ENCODE measurements around the gene PAPSS2. TPM values are rescaled to one million over a fixed set of nuclear protein-coding genes. Genes with fewer than 3 reads are reported as not detected.
"Not testable (repeated sequence)": the region's sequence is repeated elsewhere in the genome, so short reads cannot be mapped to it uniquely, and the experiment has no call there.

PAPSS2 gene
- polyA plus RNA-seq, 3 donors = 28.8 to 36.0 (median 33.5) TPM

DNA sequence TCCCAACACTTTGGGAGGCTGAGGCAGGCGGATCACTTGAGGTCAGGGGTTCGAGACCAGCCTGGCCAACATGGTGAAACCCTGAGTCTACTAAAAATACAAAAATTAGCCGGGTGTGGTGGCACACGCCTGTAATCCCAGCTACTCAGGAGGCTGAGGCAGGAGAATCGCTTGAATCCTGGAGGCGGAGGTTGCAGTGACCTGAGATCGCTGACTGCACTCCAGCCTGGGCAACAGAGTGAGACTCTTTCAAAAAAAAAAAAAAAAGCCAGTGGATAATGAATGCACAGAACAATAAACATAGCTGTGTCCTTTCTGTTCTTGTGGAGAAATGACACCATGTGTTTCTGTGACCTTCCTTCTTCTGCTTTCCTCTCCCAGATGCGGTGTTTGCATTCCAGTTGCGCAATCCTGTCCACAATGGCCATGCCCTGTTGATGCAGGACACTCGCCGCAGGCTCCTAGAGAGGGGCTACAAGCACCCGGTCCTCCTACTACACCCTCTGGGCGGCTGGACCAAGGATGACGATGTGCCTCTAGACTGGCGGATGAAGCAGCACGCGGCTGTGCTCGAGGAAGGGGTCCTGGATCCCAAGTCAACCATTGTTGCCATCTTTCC lies 83.4 kb downstream of the PAPSS2 start:
- not testable (repeated sequence) for DNase-seq

DNA sequence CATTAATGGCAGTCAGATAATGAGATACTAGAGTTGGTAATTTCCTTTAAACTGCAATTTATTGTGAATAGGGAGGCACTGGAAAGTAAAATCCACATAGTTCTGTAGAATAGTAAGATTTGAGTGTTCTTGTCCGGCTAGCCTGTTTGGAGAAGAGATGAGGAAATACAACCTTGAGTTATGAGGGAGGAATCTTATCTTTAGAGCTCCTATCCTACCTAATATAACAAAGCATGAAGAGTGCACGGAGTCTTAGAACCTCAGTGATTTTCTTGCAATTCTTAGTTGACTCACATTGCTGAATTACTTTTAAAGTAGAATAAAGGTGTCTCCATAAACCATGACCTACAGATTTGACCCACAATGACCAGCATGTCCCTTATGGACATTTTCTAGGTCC lies 84.9 kb downstream of the PAPSS2 start:
- no peak for DNase-seq

- no peak for DNase-seq
Observed at GRCh38 chr10:87746911-87747310, 87.2 kb downstream of the PAPSS2 start.

- not testable (repeated sequence) for DNase-seq
Observed at GRCh38 chr10:87748244-87748643, 88.6 kb downstream of the PAPSS2 start.

DNA sequence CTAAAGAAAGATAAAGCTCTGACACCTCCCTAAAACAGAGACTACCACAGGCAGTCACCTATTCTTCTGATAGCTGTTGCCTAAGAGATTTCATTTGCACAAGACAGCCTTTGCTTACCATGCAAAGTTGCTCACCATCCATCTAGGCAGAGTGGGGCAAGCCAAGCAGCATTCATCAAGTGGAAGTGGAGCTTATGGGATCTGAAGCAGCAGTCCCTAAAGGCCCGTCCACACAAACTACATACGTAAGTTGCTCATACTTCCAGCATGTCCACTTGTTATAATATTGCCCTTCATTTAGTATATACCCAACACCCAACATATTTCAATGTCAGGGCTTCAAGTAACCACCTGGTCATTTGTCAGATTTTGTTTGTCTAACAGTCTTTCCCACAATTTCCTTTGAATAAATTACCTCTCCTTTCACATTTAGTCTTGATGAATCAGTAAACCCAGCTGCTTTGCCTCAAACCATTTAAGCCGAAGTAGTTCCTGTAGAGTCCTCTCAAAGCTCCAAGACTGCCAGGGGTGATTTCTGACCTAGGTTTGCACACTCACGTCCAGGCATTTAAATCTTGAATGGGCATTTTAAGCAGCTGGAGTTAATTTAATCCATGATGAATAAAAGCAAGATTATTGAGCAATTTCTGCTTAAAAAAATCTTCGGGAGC lies 90.5 kb downstream of the PAPSS2 start:
- DNase-seq = peak; percentile 41

DNA sequence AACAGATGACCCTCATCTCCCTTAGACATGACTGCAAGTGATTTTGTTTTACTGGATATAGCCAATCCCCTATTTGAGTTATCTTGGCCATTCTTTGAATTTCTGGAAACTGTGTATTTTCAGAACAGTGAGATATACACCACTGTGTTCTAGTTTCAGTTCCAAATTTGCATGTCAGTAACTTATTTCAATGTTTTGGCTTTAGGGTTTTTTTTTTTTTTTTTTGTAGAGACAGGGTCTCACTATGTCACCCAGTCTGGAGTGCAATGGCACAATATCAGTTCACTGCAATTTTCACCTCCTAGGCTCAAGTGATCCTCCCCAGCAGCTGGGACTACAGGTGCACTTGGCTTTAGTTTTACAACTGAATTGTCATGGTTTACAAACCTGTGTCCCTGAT lies 91.1 kb downstream of the PAPSS2 start:
- no peak for DNase-seq

DNA sequence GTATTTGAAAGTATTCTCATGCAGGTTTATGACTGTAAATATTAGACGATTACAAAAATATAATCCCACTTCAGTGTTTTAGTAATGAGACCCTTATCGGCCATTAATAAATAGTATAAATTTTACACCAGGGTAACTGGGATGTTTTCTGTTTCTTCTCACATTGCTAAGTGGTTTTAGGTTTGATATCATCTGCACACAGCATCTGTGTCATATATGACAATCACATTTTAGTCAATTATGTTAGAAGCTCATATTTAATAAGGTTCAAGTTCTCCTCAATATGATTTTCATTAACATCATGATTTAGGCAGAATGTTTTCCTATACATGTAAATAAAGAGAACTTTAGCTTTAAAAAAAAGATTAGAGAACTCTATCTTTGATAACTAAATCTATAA lies 91.6 kb downstream of the PAPSS2 start:
- no peak for DNase-seq

DNA sequence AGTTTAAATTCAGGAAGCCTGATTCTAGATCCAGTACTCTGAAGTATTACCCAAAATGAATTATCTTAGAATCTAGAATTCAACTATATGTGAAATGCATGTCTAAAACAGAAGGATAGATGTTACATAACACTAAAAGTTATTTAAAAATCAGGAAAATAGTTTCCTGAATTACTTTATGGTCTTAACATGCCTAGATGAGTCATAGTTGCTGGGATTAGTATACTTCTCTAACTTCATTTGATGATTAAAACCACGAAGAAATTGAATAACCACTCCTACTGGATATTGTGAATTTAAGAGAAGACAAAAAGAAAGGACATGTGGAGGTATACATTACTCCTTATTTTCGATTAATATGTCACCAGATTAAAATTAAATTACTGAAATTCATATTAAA lies 92.9 kb downstream of the PAPSS2 start:
- no peak for DNase-seq

DNA sequence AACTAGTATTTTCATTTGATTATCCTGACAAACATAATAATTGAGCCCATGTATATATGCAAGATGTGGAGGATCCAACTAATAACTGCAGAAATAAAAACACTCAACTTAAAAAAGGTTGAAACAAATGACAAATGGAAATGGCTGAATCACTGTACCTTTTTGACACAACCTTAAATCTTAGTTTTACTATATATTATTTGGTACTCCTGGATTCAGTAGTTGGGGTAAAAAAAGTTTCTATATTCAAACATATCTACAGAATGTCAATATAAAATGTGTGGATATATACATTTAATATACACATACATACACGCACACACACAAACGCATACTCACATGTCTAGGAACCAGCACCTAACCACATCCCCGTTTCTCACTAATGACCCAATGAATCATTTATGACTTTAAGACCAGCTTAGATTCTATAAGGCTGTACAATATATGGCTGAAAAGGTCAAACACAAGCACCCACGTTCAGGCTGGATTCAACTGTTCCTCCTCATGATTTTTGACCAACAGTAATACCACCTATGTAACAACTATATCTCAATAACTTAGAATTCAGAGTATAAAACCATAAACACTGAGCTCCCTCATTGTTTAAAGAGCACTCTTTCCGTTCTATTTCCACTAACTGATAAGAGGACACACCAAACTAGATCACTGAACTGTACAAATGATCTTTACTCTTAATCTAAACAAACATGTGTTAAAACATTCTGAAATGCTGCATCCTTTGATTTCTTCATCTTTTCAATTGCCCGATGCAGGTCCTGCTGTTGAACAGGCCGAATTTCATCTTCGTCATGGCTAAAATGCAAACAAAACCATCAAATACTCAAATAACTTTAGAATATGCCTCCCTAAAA lies 94.6 kb downstream of the PAPSS2 start:
- no peak for DNase-seq

DNA sequence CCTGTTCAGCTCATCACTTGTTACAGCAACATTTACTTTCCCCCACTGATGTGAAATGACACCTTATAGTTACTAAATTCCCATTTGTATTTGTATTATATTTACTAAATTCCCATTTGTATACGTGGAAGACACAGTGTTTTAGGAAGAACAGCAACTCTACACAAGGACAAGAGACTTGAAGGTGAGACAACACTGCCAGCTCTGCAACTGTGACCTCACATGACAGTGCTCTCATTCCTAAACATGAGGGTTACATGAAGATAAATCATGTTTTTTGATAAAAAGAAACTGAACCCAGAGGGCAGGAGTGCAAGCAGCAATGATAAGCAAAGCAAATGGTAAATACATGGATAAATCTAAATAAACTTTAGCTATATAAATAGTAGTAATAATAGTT lies 98.0 kb downstream of the PAPSS2 start:
- no peak for DNase-seq

DNA sequence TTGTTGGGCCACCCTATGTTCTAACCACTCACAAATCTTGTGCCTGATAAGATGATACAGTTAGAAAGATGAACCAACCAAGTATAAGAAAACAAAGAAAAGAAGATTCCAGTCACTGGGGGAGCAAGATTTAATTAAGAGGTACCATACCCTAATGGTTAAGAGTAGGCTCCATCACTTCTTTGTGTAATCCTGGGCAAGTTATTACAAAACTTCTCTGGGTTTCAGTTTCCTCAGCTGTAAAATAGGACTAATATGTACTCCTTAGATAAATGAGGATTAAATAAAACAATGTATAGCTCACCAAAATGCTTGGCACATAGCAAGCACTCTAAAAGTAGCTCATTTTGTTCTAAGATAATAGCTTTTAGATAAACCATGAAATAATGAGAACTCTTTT lies 99.9 kb downstream of the PAPSS2 start:
- no peak for DNase-seq

GRCh38 chr10:87760195-87760905 lies 100.7 kb downstream of the PAPSS2 start:
- DNase-seq = no peak

DNA sequence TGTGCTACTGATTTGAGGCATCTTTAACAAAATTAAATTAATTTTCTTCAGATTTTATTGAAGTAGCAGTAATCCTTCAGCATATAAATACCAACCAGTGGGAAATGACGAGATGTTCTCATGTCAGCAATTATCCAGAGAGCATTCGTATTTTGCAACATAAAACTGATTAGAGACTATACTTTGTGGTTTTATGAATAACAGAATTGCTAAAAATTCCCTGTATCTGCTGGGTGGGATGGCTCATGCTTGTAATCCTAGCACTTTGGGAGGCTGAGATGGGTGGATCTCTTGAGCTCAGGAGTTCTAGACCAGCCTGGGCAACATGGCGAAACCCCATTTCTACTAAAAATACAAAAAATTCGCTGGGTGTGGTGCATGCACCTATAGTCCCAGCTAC lies 101.5 kb downstream of the PAPSS2 start:
- no peak for DNase-seq

DNA sequence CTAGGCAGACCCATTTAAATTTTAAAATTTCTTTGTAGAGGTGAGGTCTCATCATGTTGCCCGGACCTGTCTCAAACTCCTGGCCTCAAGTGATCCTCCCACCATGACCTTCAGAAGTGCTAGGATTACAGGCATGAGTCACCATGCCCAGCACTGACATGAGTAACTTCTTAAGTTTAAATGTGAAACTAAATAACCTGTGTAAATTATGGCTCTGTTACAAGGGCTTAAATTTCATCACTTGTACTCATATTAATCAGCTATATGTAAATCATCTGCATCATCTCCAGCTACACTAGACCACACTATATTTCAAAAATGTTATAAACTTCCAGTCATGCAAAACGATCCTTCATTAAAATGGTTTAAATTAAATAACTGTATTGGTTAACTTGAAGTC lies 102.2 kb downstream of the PAPSS2 start:
- no peak for DNase-seq

DNA sequence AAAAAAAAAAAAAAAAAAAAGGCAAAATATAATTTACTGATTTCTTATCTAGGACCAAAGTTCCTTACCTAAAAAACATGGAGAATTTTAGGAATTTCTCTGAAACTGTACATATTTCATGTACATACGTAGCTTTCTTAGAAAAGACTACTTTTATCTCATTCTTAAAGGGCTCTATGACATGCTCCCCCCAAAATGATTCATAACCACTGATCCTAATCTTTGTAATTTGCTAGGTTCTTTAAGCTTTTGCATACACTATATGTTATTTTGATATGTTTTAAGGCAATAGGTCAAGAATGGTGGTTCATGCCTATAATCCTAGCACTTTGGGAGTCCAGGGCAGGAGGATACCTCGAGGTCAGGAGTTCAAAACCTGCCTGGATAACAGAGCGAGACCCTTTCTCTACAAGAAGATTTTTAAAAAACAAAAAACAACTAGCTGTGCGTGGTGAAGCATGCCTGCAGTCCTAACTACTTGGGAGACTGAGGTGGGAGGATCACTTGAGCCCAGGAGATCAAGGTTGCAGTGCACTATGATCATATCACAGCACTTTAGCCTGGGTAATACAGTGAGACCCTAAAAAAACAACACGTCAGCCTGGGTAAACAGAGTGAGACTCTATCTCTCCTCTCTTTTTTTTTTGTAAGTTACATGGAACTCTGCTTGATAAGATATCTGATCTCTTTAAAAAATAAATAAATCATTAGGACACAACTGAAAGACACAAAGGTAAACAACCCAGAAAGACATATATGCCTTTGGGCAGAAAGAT lies 103.6 kb downstream of the PAPSS2 start:
- no peak for DNase-seq

DNA sequence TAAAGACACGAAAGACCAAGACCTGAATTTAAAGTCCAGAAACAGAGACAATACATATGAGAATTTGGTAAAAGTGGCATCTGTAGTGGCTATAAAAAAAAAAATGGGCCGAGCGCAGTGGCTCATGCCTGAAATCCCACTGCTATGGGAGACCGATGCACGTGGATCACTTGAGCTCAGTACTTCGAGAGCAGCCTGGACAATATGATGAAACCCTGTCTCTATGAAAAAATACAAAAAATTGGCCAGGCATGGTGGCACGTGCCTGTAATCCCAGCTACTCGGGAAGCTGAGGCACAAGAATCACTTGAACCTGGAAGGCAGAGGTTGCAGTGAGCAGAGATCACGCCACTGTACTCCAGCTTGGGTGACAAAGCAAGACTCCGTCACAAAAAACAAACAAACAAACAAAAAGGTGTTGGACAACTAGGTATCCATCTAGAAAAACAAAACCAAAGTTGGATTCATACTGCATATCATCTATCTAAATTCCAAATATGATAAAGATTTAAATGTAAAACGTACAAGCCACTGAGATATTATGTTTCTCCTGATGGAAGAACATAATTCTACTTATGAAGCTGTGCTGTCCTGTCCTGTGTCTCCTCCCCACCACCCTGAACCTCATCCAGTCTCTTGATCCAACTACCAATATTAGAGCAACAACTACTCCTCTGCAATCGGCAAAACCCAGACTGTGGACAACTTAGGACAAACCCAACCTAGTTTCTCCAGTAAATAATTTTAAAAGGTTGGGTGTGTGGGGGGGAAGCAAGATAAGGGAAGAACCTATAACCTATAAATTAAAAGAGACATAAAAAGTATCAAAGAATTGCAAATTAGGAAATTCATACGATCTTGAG lies 104.6 kb downstream of the PAPSS2 start:
- no peak for DNase-seq

GRCh38 chr10:87765666-87766376 lies 106.1 kb downstream of the PAPSS2 start:
- no peak for DNase-seq

DNA sequence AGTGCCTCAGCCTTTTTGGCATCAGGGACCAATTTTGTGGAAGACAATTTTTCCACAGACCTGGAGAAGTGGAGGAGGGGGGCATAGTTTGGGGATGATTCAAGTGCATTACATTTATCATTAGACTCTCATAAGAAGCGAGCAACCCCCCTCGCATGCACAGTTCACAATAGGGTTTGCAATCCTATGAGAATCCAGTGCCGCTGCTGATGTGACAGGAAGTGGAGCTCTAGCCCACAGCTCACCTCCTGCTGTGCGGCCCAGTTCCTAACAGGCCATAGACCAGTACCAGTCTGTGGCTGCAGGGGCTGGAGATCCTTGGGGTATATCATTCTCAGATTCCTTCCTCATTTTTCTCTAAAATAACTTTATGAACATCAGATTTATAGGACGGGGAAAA lies 107.6 kb downstream of the PAPSS2 start:
- DNase-seq = no peak

DNA sequence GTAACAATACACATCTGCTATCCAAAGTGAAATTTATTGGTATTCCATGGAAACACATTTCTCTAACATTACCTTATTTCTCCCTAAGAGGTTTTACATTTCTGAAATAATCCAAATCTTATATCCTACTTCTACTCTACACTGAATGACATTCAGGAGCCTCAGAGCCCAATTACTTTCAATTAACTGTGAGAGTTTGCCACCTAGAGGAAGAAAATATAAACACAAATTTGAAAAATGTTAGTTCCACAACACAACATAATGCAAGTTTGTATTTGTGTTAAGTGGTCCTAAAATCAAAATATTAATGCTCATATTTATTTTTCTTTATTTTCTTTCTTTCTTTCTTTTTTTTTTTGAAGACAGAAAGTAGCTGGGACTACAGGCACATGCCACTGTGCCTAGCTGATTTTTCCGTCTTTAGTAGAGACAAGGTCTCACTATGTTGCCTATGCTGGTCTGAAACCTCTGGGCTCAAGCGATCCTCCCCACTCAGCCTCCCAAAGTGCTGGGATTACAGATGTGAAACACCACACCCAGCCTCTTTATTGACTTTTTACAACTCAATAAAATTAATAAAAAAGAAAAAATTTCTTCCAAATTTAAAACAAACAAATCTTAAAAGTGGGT lies 112.3 kb downstream of the PAPSS2 start:
- peak; percentile 22 for DNase-seq

Measured in renal pelvis (tissue), 4 donors.